Thyroid gland (tissue), 4 donors: ENCODE measurements around the gene FBLN5.

Experiments
- POLR2A ChIP-seq, 2 donors: fragments of 450-650 bp; IDR thresholded peaks; one replicate each; pipeline ENCODE4 v1.6.1; 2017; ENCODE audit warnings: antibody characterized with exemption in 2 of 2, mild to moderate bottlenecking in 2 of 2, moderate library complexity in 1 of 2
- TF ChIP-seq, protein P1 (sequence below), 6 experiments: fragments of 200-600 bp in 3 of 6; fragments of 450-650 bp in 3 of 6; sonication (generic) in 3 of 6; IDR thresholded peaks; one replicate each; pipeline ENCODE4 v1.5.1; 2016 to 2019; ENCODE audit warnings: antibody characterized with exemption in 6 of 6, mild to moderate bottlenecking in 2 of 6, inconsistent platforms in 1 of 6, moderate library complexity in 1 of 6

DNA sequence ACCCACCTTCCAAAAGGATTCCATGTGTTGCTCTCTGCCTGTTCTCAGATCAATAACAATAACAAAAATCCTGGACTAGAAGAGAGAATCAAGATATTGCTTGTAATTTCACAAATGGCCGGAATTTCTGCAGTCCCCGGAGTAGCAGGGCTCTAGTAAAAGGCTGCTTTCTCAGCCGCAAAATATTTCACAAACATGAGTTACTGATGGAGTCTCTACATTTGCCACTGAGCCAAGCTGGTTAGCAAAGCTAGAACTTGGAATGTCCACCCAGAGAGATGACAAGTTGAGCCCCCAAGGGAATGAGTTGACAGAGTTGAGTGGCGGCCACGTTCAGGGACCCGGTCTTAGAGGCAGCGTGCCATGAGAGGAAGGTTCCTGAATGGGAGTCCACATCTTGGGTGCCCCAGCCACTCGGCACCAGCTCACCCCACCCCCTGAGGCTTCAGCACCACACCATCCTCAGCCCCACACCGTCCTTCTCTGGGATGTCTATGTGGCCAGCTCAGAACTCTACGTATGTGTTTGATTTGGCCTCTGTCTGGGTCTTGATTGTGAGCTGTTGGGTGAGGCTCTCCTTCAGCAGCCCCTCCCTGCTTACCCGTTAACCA is 15.9 kb downstream of the FBLN5 start:
- TF ChIP-seq, protein P1, sequence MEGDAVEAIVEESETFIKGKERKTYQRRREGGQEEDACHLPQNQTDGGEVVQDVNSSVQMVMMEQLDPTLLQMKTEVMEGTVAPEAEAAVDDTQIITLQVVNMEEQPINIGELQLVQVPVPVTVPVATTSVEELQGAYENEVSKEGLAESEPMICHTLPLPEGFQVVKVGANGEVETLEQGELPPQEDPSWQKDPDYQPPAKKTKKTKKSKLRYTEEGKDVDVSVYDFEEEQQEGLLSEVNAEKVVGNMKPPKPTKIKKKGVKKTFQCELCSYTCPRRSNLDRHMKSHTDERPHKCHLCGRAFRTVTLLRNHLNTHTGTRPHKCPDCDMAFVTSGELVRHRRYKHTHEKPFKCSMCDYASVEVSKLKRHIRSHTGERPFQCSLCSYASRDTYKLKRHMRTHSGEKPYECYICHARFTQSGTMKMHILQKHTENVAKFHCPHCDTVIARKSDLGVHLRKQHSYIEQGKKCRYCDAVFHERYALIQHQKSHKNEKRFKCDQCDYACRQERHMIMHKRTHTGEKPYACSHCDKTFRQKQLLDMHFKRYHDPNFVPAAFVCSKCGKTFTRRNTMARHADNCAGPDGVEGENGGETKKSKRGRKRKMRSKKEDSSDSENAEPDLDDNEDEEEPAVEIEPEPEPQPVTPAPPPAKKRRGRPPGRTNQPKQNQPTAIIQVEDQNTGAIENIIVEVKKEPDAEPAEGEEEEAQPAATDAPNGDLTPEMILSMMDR (IDR thresholded peaks at IDR 0.05) = no peak
- no peak for TF ChIP-seq POLR2A (IDR thresholded peaks at IDR 0.05)
